Body of pancreas (tissue), 4 donors: ENCODE data around the gene METTL21C.

Experiments
- POLR2A ChIP-seq, 3 donors: fragments of 450-650 bp; IDR thresholded peaks; one replicate each; pipeline ENCODE4 v1.6.1; 2016; ENCODE audit warnings: antibody characterized with exemption in 3 of 3, mild to moderate bottlenecking in 2 of 3
- TF ChIP-seq, protein P1 (sequence below), 7 experiments: fragments of 450-650 bp in 4 of 7; fragments of 200-600 bp in 3 of 7; sonication (generic) in 3 of 7; IDR thresholded peaks; one replicate each; pipeline ENCODE4 v1.5.1; 2016 to 2019; ENCODE audit warnings: antibody characterized with exemption in 7 of 7

DNA sequence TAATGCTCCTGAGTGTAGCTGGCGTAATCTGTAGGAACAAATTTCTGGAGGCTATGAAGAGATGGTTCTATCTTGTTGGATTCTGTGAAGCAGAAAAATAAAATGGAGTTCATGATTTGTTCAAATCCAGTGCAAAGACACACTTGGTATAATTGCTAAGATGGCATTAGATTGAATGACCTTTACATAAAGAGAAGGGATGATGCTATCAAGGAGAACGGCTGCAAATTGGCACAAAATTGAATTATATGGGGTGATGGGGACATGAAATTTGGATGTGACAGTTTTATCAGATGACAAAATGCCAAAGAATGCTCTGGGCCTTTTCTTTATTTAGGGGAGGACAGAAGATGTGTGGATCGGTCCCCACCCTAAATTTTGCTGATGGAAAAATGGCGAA, 4.0 kb downstream of the METTL21C start:
- TF ChIP-seq, protein P1, sequence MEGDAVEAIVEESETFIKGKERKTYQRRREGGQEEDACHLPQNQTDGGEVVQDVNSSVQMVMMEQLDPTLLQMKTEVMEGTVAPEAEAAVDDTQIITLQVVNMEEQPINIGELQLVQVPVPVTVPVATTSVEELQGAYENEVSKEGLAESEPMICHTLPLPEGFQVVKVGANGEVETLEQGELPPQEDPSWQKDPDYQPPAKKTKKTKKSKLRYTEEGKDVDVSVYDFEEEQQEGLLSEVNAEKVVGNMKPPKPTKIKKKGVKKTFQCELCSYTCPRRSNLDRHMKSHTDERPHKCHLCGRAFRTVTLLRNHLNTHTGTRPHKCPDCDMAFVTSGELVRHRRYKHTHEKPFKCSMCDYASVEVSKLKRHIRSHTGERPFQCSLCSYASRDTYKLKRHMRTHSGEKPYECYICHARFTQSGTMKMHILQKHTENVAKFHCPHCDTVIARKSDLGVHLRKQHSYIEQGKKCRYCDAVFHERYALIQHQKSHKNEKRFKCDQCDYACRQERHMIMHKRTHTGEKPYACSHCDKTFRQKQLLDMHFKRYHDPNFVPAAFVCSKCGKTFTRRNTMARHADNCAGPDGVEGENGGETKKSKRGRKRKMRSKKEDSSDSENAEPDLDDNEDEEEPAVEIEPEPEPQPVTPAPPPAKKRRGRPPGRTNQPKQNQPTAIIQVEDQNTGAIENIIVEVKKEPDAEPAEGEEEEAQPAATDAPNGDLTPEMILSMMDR (IDR thresholded peaks at IDR 0.05): no peak
- no peak for TF ChIP-seq POLR2A (IDR thresholded peaks at IDR 0.05)
